RPMI8226 (cell line): ENCODE measurements around the gene S100A5.

Experiments
- DNase-seq: peaks from one replicate; pipeline ENCODE4 v3.0.0-alpha.2; 2015

S100A5 gene

GRCh38 chr1:153503766-153504165 is 37.0 kb downstream of the S100A5 start:
- no peak for DNase-seq

- DNase-seq, result no peak
Observed at GRCh38 chr1:153498746-153499145, 42.0 kb downstream of the S100A5 start.

GRCh38 chr1:153495536-153495935 is 45.2 kb downstream of the S100A5 start:
- DNase-seq, result no peak

GRCh38 chr1:153494976-153495535 is 45.7 kb downstream of the S100A5 start:
- DNase-seq, result peak; percentile 84

- DNase-seq, result no peak
Observed at GRCh38 chr1:153493343-153493960, 47.3 kb downstream of the S100A5 start.

GRCh38 chr1:153490272-153491051 is 50.3 kb downstream of the S100A5 start:
- DNase-seq, result no peak

GRCh38 chr1:153488731-153489130 is 52.0 kb downstream of the S100A5 start:
- DNase-seq, result no peak

GRCh38 chr1:153487707-153488106 is 53.0 kb downstream of the S100A5 start:
- DNase-seq, result no peak
